T-helper 1 cell treated with Interleukin-12 subunit alpha and Interleukin-12 subunit beta and Interleukin-4 antibody, amounts not matched to agents 30 ng/mL and 1 ng/mL, for 36 hours (primary cell): ENCODE results near the gene XYLB. TPM values are rescaled to one million over a fixed set of nuclear protein-coding genes. Genes with fewer than 3 reads are reported as not detected.

Experiments used
- intact Hi-C: fragments of 100-400 bp; cut with micrococcal nuclease; formaldehyde crosslinking; loops from one replicate; pipeline ENCODE4 v1.15.1; 2024
- total RNA-seq: library from RNA; stranded (reverse); gene quantifications from 2 replicates; pipeline ENCODE4 v1.2.3, GENCODE V29; 2022

Gene XYLB
- total RNA-seq, 1 donor from 2014 or later, result 3.5 TPM

GRCh38 chr3:38453075-38453912 lies 106.7 kb downstream of the XYLB start, which contains the start of gene ACVR2B:
TSS of gene ACVR2B (plus strand) at chr3:38453890. CDS start at chr3:38454323, 433 bp downstream.
- intact Hi-C loops, result loop anchor here (1.0 to 10.0 kb wide), 4 partner anchors 27 to 932 kb away; partner anchors contain the start of genes ACAA1, OXSR1 and SLC25A38

GRCh38 chr3:38453913-38454177 lies 107.3 kb downstream of the XYLB start:
- intact Hi-C loops, result loop anchor here (1.0 to 10.0 kb wide), 8 partner anchors 19 to 931 kb away; partner anchors contain the start of genes ACAA1, EXOG, OXSR1 and SCN11A

- intact Hi-C loops, result loop anchor here (1.0 to 10.0 kb wide), 5 partner anchors 20 to 930 kb away; partner anchors contain the start of genes EXOG, SCN11A and SLC25A38
These were observed 107.7 kb downstream of the XYLB start for GRCh38 chr3:38454178-38454883.

GRCh38 chr3:38454884-38455638 lies 108.5 kb downstream of the XYLB start:
- intact Hi-C loops, result loop anchor here (1.0 to 10.0 kb wide), 7 partner anchors 20 to 930 kb away; partner anchors contain the start of genes EXOG, SCN11A, SLC25A38 and XYLB

GRCh38 chr3:38455639-38456430 lies 109.2 kb downstream of the XYLB start:
- intact Hi-C loops, result loop anchor here (1.0 to 10.0 kb wide), 6 partner anchors 21 to 929 kb away; partner anchors contain the start of genes SCN11A, SLC25A38 and XYLB

GRCh38 chr3:38457111-38458003 lies 110.8 kb downstream of the XYLB start:
- intact Hi-C loops, result loop anchor here (5.0 to 10.0 kb wide), 2 partner anchors 85 to 927 kb away; partner anchors contain the start of gene SLC25A38

- intact Hi-C loops, result loop anchor here (5.0 to 10.0 kb wide), 2 partner anchors 87 to 926 kb away; partner anchors contain the start of gene SLC25A38
These were observed 112.4 kb downstream of the XYLB start for GRCh38 chr3:38458796-38459498.

GRCh38 chr3:38459499-38460048 lies 113.0 kb downstream of the XYLB start:
- intact Hi-C loops, result loop anchor here (5.0 to 10.0 kb wide), 2 partner anchors 87 to 925 kb away; partner anchors contain the start of gene SLC25A38

- intact Hi-C loops, result no loop called here
These were observed 114.0 kb downstream of the XYLB start for GRCh38 chr3:38460377-38461270.

Other genes starting within 250 kb of the XYLB start
- gene ACAA1, start 209.7 kb upstream of the XYLB start, total RNA-seq, result 78.4 and 85.8 TPM in 2 replicates
- 74.7 and 77.2 TPM in 2 replicates for gene MYD88, start 208.1 kb upstream of the XYLB start, total RNA-seq
- 50.7 and 51.8 TPM in 2 replicates for gene OXSR1, start 181.2 kb upstream of the XYLB start, total RNA-seq
- gene SLC22A13, start 81.0 kb upstream of the XYLB start, total RNA-seq, result 0.71 and 0.78 TPM in 2 replicates
- gene SLC22A14, start 64.5 kb upstream of the XYLB start, total RNA-seq, result not detected in 2 replicates
- gene ACVR2B, start 107.1 kb downstream of the XYLB start, total RNA-seq, result 6.4 and 7.5 TPM in 2 replicates
- 23.5 and 25.8 TPM in 2 replicates for gene EXOG, start 149.6 kb downstream of the XYLB start, total RNA-seq